ENCODE data around the gene URM1. TPM values are rescaled to one million over a fixed set of nuclear protein-coding genes. Genes with fewer than 3 reads are reported as not detected.
A peak's percentile ranks its signal among the peaks of the same experiment; 100 is the strongest.

The URM1 gene
- total RNA-seq, 1 experiment from 2014 or later = 84.8 TPM

DNA sequence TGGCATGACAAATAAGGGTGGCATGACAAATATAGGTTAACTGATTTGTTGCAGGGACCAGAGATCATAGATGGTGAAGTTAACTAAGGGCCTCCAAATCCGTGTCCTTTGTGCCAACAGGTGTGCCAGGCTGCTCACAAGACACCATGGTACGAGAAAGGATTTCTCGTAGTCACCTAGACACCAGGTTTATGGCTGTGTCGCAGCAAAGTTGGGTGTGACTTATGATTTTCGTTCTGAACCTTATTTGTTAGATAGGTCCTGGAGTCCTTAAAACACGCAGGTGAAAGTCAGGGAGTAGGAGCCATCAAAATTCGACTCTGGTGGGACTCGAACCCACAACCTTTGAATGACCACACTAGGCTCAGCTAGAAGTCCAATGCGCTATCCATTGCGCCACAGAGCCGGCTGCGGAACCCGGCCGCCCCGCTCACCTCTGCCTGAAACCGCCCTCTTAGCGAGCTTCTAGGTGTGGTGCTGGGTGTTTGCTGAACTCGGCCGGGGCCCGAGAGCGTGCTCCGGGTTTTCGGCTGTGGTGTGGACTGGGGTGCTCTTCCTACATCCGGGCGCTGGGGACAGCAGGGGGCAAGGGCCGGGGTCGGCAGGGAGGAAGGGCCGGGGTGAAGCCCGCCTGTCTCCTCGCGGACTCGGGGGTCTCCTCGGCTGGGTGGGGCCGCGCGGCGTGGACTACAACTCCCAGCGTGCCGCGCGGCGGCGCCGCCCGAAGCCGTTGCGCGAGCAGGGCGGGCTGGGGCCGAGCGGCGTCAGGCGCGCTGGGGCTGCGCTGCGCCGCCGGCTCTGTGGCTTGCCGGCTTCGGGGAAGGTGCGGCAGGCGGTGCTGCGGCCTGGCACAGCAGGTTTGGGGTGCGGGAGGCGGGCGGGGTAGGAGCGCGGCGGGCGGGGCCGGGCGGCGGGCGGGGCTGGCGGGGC lies 31.1 kb upstream of the URM1 start, which contains the start of gene SLC27A4:
SLC27A4 (plus strand) TSS at position 767 of the 930 bp plus-strand sequence. CDS start 2,606 bp downstream, outside the sequence.
- no peaks in the 10 kb centered on the region for H3K27me3 ChIP-seq (replicated peaks; ENCODE audit: insufficient read depth, low read depth, low read length, poor library complexity)
- peak; percentile 90 for DNase-seq (ENCODE audit: low spot score)
- peaks cover 5% of the 10 kb centered on the region for H3K4me1 ChIP-seq (ENCODE audit: insufficient read depth, low read length, poor library complexity, severe bottlenecking)
- TF ChIP-seq, protein P1, sequence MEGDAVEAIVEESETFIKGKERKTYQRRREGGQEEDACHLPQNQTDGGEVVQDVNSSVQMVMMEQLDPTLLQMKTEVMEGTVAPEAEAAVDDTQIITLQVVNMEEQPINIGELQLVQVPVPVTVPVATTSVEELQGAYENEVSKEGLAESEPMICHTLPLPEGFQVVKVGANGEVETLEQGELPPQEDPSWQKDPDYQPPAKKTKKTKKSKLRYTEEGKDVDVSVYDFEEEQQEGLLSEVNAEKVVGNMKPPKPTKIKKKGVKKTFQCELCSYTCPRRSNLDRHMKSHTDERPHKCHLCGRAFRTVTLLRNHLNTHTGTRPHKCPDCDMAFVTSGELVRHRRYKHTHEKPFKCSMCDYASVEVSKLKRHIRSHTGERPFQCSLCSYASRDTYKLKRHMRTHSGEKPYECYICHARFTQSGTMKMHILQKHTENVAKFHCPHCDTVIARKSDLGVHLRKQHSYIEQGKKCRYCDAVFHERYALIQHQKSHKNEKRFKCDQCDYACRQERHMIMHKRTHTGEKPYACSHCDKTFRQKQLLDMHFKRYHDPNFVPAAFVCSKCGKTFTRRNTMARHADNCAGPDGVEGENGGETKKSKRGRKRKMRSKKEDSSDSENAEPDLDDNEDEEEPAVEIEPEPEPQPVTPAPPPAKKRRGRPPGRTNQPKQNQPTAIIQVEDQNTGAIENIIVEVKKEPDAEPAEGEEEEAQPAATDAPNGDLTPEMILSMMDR (conservative IDR thresholded peaks at IDR 0.05; ENCODE audit: low read depth, low read length) = no peak
- no peak for TF ChIP-seq EZH2 (IDR thresholded peaks at IDR 0.05; ENCODE audit: borderline replicate concordance, low read depth, low read length, poor library complexity, severe bottlenecking)
- intact Hi-C loops (cut with micrococcal nuclease; ENCODE audit: unreplicated experiment) = loop anchor here (2.0 kb wide), 1 partner anchor 45 kb away; no protein-coding TSS in a partner anchor
- peak within 1 kb of the TSS; percentile 92 for H3K4me3 ChIP-seq (ENCODE audit: low read depth, low read length, poor library complexity, severe bottlenecking)
- H3K27ac ChIP-seq (ENCODE audit: low read depth, low read length, poor library complexity, severe bottlenecking) = peak within 1 kb of the TSS; percentile 67
- CTCF ChIA-PET = no interaction called here
- no TSS peak for BruUV-seq (replicated peaks)
- no peaks in the 10 kb centered on the region for H3K9me3 ChIP-seq (ENCODE audit: low read depth, low read length, poor library complexity, severe bottlenecking)
- POLR2A ChIA-PET (ENCODE audit: low non-redundant PET) = no interaction called here
- peaks cover 13% of the 10 kb centered on the region for H3K36me3 ChIP-seq (ENCODE audit: insufficient read depth, low read length, poor library complexity, severe bottlenecking)

DNA sequence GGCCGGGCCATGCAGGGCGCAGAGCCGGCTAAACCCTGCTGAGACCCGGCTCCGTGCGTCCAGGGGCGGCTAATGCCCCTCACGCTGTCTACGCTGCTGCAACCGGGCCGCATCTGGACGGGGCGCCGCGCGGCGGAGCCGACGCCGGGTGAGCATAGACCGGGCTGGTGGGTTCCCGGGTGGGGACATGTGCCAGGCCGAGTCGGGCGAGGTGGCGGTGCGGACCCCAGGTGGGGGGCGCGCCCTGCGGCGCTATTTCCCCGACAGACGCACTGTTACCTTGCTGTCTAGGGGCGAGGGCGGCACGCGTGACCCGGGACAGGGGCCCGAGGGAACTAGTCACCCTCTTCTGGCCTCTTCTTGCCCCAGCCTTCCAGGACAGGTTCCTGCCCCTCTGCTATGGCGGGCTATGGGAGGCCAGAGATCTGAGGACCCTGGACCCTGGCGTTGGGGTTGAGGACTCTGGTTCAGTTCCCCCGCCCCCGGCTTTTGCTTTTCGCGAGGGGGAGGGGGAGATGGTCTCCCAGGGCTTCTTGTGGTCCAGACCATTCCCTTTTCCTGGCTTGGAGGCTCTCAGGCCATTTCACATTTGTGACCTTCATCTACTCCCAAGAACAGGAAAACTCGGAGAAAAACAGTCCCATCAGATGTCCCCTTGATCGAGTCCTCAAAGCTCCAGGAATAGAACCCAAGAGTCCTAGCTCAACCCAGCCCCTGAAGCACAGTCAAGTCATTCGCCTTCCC lies 30.3 kb upstream of the URM1 start:
- TF ChIP-seq EZH2 (IDR thresholded peaks at IDR 0.05; ENCODE audit: borderline replicate concordance, low read depth, low read length, poor library complexity, severe bottlenecking) = no peak
- TF ChIP-seq, protein P1 (conservative IDR thresholded peaks at IDR 0.05; ENCODE audit: low read depth, low read length) = no peak
- Histone ChIP-seq H3K9me3 (ENCODE audit: low read depth, low read length, poor library complexity, severe bottlenecking) (no peaks in the 10 kb centered on the region), H3K27me3 (replicated peaks; ENCODE audit: insufficient read depth, low read depth, low read length, poor library complexity) (no peaks in the 10 kb centered on the region), H3K36me3 (ENCODE audit: insufficient read depth, low read length, poor library complexity, severe bottlenecking) (peaks cover 19% of the 10 kb centered on the region), H3K27ac (ENCODE audit: low read depth, low read length, poor library complexity, severe bottlenecking) (peak overlapping the region; percentile 60), H3K4me3 (ENCODE audit: low read depth, low read length, poor library complexity, severe bottlenecking) (peak overlapping the region; percentile 92), H3K4me1 (ENCODE audit: insufficient read depth, low read length, poor library complexity, severe bottlenecking) (peaks cover 5% of the 10 kb centered on the region)
- CTCF ChIA-PET = interaction anchor here (0.6 to 1.3 kb wide), 3 partner anchors 21 to 1459 kb away, joined by 4 to 6 read pairs (median 5); no protein-coding TSS in a partner anchor
- POLR2A ChIA-PET (ENCODE audit: low non-redundant PET) = no interaction called here
- BruUV-seq (replicated peaks) = no TSS peak
- intact Hi-C loops (cut with micrococcal nuclease; ENCODE audit: unreplicated experiment) = loop anchor here (2.0 kb wide), 1 partner anchor 46 kb away; no protein-coding TSS in a partner anchor
- peak; percentile 18 for DNase-seq (ENCODE audit: low spot score)

DNA sequence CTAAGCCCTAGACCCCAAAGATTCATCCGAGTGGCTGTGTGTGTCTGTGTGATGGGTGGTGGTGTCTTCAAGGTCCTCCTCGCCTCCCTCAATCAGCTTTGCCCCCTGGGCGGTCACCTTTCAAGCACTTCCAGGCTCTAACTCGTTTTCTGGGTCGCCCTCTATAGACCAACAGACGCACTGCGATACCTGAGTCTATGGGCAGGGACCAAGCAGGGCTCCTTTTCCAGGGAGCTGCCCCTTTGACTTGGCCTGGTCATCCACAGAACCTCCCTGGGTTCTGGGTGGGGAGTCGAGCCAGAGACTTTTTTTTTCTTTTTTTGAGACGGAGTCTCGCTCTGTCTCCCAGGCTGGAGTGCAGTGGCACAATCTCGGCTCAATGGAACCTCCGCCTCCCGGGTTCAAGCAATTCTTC lies 29.7 kb upstream of the URM1 start:
- ChIA-PET CTCF (interaction anchor here (0.6 to 1.3 kb wide), 3 partner anchors 21 to 1459 kb away, joined by 4 to 6 read pairs (median 5); no protein-coding TSS in a partner anchor), POLR2A (ENCODE audit: low non-redundant PET) (no interaction called here)
- H3K4me3 ChIP-seq (ENCODE audit: low read depth, low read length, poor library complexity, severe bottlenecking) = peak overlapping the region; percentile 92
- peaks cover 21% of the 10 kb centered on the region for H3K36me3 ChIP-seq (ENCODE audit: insufficient read depth, low read length, poor library complexity, severe bottlenecking)
- no TSS peak for BruUV-seq (replicated peaks)
- H3K9me3 ChIP-seq (ENCODE audit: low read depth, low read length, poor library complexity, severe bottlenecking) = no peaks in the 10 kb centered on the region
- intact Hi-C loops (cut with micrococcal nuclease; ENCODE audit: unreplicated experiment) = loop anchor here (2.0 kb wide), 1 partner anchor 47 kb away; no protein-coding TSS in a partner anchor
- peaks cover 5% of the 10 kb centered on the region for H3K4me1 ChIP-seq (ENCODE audit: insufficient read depth, low read length, poor library complexity, severe bottlenecking)
- no peaks in the 10 kb centered on the region for H3K27me3 ChIP-seq (replicated peaks; ENCODE audit: insufficient read depth, low read depth, low read length, poor library complexity)
- H3K27ac ChIP-seq (ENCODE audit: low read depth, low read length, poor library complexity, severe bottlenecking) = no peak overlapping the region
- TF ChIP-seq EZH2 (IDR thresholded peaks at IDR 0.05; ENCODE audit: borderline replicate concordance, low read depth, low read length, poor library complexity, severe bottlenecking) = no peak
- TF ChIP-seq, protein P1 (conservative IDR thresholded peaks at IDR 0.05; ENCODE audit: low read depth, low read length) = peak; percentile 67
- peak; percentile 68 for DNase-seq (ENCODE audit: low spot score)

All from A673 (cell line).